ENCODE data around the gene UBE2E2.

UBE2E2 gene

DNA sequence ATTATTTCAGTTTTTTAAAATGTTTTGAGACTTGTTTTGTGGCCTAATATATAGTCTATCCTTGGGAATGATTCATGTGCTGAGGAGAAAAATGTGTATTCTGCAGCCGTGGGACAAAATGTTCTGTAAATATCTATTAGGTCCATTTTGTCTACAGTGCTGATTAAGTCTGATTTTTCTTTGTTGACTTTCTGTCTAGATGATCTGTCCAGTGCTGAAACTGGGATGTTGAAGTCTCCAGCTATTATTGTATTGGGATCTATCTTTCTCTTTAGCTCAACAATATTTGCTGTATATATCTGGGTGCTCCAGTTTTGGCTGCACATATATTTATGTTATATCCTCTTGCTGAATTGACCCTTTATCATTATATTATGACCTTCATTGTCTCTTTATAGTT, 85.2 kb downstream of the UBE2E2 start:
- DNase-seq: no peak

GRCh38 chr3:23288715-23289114, 85.6 kb downstream of the UBE2E2 start:
- DNase-seq: no peak

- no peak for DNase-seq
Observed at GRCh38 chr3:23292432-23292831, 89.3 kb downstream of the UBE2E2 start.

DNA sequence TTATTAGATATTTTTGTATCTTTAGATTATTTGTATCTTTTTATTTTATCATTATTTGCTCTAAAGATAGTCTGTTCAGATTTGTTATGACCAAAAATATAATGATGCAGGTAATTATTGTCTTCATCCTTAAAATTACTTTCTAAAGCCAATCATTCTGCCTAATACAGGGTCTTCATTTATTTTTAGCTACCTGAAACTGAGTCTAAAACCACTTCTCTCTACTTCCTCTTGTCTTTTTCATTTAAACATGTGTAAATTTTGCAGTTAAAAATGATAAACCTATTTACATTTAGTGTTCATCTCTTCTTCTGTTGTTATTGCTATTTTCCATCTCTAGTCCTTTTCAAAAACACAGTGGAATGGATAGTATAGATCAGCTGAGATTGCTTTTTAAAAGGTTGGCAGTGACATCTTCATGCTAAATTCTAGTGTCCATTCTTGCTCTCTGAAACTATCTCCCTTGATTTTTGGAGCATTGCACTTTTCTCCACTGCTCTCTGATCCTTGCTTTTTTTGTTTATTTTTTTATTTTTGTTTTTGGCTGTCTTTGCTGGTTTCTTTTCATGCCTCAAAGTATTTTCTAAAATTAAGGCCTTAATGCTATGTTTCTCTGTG, 91.8 kb downstream of the UBE2E2 start:
- DNase-seq: no peak

DNA sequence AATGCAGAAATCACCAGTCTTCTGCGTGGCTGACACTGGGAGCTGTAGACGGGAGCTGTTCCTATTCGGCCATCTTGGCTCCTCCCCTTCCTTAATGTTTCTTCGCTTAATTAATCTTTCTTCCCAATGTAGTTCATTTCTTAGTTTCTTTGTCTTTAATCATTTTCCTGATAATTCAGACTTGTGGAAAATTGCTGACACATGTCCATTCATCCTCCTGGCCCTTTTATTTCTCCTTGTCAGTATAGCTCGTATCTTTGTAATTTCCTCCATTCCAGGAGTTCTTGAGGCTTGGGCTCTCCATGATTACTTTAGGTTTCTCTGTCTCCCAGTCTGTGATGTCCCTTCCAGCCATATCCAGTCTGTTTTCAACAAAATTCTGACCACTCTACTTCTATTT, 98.7 kb downstream of the UBE2E2 start:
- DNase-seq: no peak

DNA sequence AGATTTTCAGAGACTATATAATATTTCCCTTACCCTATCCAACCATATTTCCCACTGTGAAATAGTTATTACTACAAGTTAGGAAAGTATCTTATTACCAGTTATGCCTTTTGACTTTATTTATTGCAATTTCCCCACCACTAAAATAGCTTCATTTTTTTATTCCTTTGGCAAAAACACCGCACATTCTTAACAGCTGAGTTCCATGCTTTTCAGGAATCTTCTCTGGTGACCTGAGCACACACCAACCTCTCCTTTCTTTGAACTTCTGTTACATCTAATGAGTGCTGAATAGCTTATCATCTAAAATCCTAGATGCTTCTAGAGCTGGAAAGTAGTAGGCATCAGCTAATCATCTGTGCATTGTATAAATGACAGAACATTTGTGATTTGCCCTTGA, 99.1 kb downstream of the UBE2E2 start:
- no peak for DNase-seq

DNA sequence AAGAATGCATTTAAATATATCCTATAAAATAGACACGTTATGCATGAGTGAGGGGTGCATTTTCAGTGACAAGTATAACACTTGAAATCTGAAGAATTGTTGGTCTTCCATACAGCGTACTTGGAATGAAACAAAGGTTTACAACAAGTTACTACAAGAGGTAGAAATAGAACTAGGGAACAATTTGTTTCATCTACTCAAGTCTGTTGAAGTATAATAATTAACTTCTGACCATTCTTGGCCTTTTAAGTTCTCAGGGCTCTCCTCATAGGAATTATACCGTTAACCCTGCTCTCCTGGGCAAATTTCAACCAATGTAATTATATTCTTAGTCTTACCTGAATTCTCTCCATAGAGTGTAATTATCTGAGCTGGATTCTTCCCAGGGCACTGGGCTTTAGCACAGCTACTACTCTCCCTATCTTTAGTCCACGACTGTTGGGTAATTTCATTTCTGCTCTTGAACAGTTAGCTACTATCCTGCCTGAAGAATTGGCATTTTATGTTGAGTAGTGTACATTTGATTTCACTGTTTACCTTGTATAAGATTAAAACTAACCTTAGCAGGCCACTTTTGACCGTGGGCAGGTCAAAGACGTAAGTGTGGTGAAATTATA, 100.6 kb downstream of the UBE2E2 start:
- DNase-seq: no peak

DNA sequence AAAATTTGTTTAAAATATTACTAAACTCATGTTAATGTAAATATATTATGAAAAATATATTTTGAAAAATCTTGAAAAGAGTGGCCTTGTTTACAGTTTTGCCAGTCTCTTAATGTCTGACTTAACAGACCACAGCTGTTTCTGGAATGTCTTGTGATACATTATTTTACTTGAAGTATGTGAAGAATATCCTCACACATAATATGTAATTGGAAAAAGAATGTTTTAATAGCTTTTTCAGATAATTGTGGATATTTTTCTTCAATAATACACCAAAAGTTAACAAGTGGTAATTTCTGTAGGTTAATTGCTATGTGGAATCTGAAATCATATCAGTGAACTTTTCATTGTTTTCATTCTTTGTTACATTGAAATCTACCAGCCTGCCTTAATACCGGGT, 101.3 kb downstream of the UBE2E2 start:
- no peak for DNase-seq

DNA sequence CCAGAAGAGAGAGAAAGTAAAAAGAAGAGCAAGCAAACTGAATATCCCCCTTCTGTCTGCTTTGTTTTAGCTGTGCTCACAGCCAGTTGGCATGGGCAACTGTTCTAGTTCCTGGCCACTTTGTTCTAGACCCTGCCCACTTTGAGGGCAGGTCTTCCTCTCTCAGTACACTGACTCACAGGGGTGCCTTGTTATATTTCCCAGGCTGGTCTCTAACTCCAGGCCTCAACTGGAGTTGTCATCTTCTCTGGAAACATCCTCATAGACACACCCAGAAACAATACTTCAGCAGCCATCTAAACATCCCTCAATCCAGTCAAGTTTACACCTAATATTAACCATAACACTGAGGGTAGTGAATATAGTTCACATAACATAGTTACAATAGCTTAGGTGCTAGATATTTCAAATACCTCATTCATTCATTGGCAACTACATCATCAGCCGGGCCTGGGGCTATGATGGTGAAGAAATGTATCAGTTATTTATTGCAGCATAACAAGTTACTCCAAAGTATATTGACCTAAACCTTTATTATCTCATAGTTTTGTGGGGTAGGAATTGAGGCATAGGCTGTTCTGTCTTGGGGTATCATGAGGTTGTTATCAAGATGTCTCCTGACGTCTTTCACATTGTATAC, 106.0 kb downstream of the UBE2E2 start:
- DNase-seq: no peak

- no peak for DNase-seq
Observed at GRCh38 chr3:23312866-23313265, 109.7 kb downstream of the UBE2E2 start.

DNA sequence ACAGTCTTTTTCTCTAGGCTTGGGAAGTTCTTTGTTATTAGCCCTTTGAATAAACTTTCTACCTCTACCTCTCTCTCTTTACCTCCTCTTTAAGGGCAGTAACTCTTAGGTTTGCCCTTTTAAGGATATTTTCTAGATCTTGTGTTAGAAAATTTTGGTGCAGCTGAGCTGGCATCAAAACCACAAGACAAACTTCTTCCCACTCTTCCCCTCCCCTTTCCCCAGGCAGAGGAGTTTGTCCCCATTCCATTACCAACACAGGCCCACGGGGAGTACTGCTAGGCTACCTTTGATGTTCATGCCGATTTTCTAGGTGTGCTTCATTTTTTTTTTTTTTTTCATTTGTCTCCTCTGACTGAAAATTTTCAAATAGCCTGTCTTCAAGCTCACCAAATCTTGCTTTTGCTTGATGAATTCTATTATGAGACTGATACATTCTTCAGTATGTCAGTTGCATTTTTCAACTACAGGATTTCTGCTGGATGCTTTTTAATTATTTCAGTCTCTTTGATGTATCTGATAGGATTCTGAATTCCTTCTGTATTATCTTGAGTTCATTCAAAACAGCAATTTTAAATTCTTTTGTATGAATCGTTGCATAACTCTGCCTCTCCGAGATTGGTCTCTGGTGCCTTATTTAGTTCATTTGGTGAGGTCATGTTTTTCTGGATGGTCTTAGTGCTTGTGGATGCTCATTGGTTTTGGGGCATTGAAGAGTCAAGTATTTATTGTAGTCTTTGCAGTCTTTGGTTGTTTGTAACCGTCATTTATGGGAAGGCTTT, 112.0 kb downstream of the UBE2E2 start:
- DNase-seq: no peak

- DNase-seq: no peak
Observed at GRCh38 chr3:23316924-23317323, 113.8 kb downstream of the UBE2E2 start.

- no peak for DNase-seq
Observed at GRCh38 chr3:23319366-23320312, 116.5 kb downstream of the UBE2E2 start.

DNA sequence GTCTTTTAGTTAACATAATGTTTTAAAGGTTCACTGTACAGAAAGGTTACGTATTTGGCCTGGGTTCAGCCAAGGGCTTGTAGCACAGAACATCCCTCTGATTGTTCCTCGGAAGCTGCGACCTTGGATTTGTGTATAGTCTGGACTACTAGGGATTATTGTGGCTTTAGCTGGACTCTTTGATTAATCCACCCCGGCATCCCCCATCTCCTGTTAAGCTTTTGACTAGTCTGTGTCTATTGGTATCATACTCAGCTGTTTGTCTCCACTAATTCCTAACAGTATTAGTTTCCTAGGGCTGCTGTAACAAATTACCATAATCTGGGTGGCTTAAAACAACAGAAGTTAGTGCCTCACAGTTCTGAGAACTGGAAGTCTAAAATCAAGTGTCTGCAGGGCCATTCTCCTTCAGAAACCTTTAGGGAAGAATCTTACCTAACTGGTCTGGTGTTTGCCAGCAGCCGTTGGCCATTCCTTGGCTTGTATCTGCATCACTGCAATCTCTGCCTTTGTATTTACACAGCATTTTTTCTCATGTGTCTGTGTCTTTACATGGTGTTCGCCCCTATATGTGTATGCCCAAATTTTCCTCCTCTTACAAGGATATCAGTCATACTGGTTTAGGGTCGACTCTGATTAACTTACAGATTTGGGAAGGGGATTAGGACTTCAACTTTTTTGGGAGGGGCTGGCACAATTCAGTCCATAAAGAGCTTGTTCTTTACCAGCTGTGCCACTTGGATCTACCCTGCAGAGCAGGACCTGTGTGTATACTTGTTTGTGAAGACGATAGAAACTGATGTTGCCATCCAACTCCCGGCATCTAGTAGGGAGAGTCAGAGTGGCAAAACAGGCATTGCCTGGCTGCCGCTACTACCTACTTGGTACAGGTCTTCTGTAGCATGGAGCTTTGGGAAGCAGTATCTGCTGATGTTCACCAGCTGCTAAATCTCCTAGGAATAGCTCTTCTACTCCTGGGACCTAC, 117.8 kb downstream of the UBE2E2 start:
- no peak for DNase-seq

DNA sequence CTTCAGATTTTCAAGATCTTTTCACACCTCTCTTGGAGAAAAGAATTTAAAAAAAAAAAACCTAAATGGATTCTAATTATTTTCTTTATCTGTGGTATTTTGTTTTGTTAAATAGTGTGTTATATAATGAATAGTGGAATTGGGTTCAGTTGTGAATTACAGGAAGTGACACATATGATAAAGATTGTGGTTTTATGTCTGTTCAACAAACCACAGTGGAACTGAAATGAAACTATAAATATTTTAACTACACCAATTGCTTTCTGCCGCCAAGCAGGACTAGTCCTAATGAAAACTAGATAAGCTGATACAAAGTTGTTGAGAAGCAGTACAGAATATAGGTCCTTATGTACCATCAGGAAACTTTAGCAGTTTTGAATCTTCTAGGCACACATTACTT, 121.6 kb downstream of the UBE2E2 start:
- no peak for DNase-seq

DNA sequence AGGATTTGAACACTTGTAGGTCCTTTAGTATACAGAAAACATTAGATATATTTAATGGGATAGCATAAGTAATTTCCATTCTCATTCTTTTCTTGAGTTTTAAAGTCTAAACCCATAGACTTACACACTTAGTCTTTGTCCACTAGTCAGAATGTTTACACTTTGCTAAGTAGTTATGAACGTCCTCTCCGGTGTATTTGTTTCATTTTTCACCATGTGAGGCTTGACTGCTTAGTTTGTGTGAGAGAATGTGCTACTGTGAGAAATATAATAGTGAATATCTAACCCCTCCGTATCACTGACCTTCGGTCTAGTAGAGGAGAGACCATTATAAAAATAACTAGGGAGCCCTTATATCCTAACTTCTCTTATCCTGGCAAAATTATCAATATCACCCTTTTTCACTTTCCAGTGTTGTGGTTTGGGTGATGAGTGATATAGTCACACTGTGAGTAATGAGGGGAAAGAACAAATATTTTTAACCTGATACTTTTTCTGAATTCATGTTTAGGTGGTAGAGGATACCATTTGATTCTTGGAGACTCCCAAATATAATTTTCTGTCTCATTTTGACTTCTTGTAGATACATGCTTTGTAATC, 122.4 kb downstream of the UBE2E2 start:
- no peak for DNase-seq

DNA sequence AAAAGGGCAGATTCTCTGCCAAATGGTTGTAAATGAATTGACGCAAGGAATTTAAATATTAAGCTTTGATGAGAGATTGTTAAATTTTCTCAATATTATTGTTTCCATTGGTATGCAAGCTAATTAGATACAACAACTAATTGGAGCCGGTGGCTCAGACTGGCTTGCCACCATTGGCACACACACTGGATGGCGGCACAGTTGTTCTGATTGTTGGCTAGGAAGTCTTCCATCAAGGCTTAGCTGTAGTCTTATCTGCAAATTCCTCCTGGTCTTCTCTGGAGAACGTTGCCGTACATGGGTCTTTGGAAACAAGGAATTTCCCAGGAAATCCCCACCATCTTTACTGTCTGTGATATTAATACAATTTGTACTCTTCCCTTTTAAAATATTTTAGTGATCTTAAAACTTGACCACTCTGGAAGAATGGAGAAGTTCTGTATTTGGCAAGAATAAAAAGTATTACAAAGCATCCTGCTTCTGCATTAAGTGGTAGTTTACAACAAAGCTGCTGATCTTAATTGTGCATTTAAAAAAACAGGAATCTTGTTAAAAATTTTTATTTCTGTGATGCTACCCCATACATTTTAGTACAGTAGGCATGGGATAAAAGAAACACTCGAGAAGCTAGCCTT, 126.5 kb downstream of the UBE2E2 start:
- no peak for DNase-seq

DNA sequence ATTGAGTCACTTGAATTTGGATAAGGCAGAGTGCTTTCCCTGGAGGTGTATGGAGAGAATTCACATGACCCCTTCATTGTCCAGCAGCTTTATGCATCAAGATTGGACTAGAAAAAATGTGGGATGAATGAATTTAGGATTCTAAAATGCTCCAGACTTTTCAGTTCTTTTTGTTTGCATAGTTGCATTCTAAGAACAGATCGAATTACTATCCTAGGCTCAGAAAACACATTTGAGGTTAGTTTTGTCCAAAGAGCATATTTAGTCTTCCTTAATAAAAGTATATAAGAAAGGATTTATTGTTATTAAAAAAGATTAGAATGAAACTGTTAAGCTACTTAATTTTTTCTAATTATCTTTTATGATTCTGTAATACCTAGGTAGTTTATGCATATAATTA, 127.4 kb downstream of the UBE2E2 start:
- DNase-seq: no peak

DNA sequence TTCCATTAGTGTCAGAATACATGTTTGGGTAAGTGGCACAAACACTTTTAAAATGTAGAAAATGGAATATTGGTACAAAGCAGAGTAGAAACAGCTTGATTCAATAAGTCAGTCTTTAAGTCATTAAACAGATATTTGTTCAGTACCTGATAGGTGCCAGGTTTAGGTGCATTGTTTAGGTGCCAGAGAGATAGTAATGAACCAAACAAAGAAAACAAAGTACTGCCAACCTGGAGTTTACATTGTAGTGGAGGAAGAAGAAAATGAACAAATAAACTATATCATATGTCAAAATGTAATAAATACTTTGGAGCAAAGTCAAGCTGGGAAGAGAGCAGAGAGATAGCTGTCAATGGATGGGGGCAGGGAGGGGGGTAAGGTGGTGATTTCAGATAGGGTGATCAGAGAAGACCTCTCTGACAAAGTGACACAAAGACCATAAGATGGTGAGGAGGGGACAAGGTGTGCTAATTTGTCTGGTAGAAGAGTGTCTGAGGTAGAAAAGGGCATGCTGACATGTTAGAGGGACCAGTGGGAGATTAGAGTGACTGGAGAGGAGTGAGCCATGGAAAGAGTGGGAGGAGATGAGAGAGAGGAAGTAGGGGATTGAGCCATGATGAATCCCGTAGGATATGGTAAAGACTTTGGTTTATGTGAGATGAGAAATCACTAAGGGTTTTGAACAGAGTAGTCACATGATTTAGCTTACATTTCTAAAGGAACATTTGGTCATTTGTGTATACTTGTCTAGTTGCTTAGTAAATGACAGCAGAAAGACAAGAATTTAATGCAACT, 128.2 kb downstream of the UBE2E2 start:
- DNase-seq: no peak

DNA sequence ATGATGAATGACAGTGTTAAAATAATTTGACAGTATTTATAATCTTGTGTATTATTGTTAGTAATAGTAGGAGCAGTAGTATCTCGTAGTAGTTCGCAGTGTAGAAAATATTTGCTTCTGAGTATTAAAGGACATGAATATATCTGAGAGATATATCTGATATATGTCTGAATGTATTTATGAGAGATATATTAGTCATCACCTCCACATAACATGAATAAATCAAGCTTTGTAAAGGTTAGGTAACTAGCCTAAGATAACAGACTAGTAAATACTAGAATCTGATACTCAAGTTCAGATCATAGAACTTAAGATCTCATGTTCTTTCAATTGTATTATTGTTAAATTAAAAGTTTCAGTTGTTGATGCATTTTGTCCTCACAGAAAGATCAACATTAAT, 130.5 kb downstream of the UBE2E2 start:
- no peak for DNase-seq

Data from GDM1 (cell line).